ENCODE data around the gene GOLT1A. TPM values are rescaled to one million over a fixed set of nuclear protein-coding genes. Genes with fewer than 3 reads are reported as not detected.

Gene GOLT1A
- total RNA-seq, 1 donor, result not detected

- peaks cover 10% of the 10 kb centered on the region for H3K4me1 ChIP-seq (ENCODE audit: insufficient read depth, low read length)
- no peaks in the 10 kb centered on the region for H3K9me3 ChIP-seq (ENCODE audit: low read depth, low read length)
- H3K27me3 ChIP-seq (ENCODE audit: insufficient read depth, low read length), result peaks cover 9% of the 10 kb centered on the region
- H2AFZ ChIP-seq (ENCODE audit: low read length), result peak overlapping the region; percentile 81
- no peak for TF ChIP-seq CTCF (IDR thresholded peaks at IDR 0.05; ENCODE audit: extremely low read depth, low read depth, low read length)
- H3K4me2 ChIP-seq (ENCODE audit: insufficient read depth, low read length), result no peak overlapping the region
- no peaks in the 10 kb centered on the region for H3K79me2 ChIP-seq (ENCODE audit: insufficient read depth, low read length)
- no peaks in the 10 kb centered on the region for H3K36me3 ChIP-seq (ENCODE audit: insufficient read depth, low read length)
- DNase-seq (ENCODE audit: insufficient read length, low spot score, missing footprints), result peak; percentile 84
- no peak overlapping the region for H3K27ac ChIP-seq (ENCODE audit: low read depth, low read length)
- H3K4me3 ChIP-seq (ENCODE audit: insufficient read depth, low read length), result no peak overlapping the region
- no peaks in the 10 kb centered on the region for H4K20me1 ChIP-seq (ENCODE audit: insufficient read depth, low read length)
Observed at GRCh38 chr1:204255966-204256365, 42.2 kb upstream of the GOLT1A start.

GRCh38 chr1:204255225-204255624 is 41.4 kb upstream of the GOLT1A start:
- TF ChIP-seq CTCF (IDR thresholded peaks at IDR 0.05; ENCODE audit: extremely low read depth, low read depth, low read length), result no peak
- Histone ChIP-seq H3K79me2 (ENCODE audit: insufficient read depth, low read length) (no peaks in the 10 kb centered on the region), H2AFZ (ENCODE audit: low read length) (no peak overlapping the region), H3K36me3 (ENCODE audit: insufficient read depth, low read length) (no peaks in the 10 kb centered on the region), H3K4me3 (ENCODE audit: insufficient read depth, low read length) (no peak overlapping the region), H3K9me3 (ENCODE audit: low read depth, low read length) (no peaks in the 10 kb centered on the region), H3K4me1 (ENCODE audit: insufficient read depth, low read length) (peaks cover 10% of the 10 kb centered on the region), H4K20me1 (ENCODE audit: insufficient read depth, low read length) (no peaks in the 10 kb centered on the region), H3K4me2 (ENCODE audit: insufficient read depth, low read length) (no peak overlapping the region), H3K27ac (ENCODE audit: low read depth, low read length) (no peak overlapping the region), H3K27me3 (ENCODE audit: insufficient read depth, low read length) (peaks cover 10% of the 10 kb centered on the region)
- peak; percentile 29 for DNase-seq (ENCODE audit: insufficient read length, low spot score, missing footprints)

GRCh38 chr1:204254031-204254661 is 40.4 kb upstream of the GOLT1A start:
- peak; percentile 39 for DNase-seq (ENCODE audit: insufficient read length, low spot score, missing footprints)
- no peak for TF ChIP-seq CTCF (IDR thresholded peaks at IDR 0.05; ENCODE audit: extremely low read depth, low read depth, low read length)
- Histone ChIP-seq H3K4me2 (ENCODE audit: insufficient read depth, low read length) (no peak overlapping the region), H3K27ac (ENCODE audit: low read depth, low read length) (no peak overlapping the region), H3K9me3 (ENCODE audit: low read depth, low read length) (no peaks in the 10 kb centered on the region), H3K4me3 (ENCODE audit: insufficient read depth, low read length) (no peak overlapping the region), H3K4me1 (ENCODE audit: insufficient read depth, low read length) (peaks cover 10% of the 10 kb centered on the region), H2AFZ (ENCODE audit: low read length) (peak overlapping the region; percentile 24), H3K36me3 (ENCODE audit: insufficient read depth, low read length) (no peaks in the 10 kb centered on the region), H4K20me1 (ENCODE audit: insufficient read depth, low read length) (no peaks in the 10 kb centered on the region), H3K27me3 (ENCODE audit: insufficient read depth, low read length) (peaks cover 12% of the 10 kb centered on the region), H3K79me2 (ENCODE audit: insufficient read depth, low read length) (no peaks in the 10 kb centered on the region)

GRCh38 chr1:204251926-204252689 is 38.3 kb upstream of the GOLT1A start:
- H3K79me2 ChIP-seq (ENCODE audit: insufficient read depth, low read length), result no peaks in the 10 kb centered on the region
- no peak overlapping the region for H2AFZ ChIP-seq (ENCODE audit: low read length)
- H3K27ac ChIP-seq (ENCODE audit: low read depth, low read length), result no peak overlapping the region
- no peaks in the 10 kb centered on the region for H3K9me3 ChIP-seq (ENCODE audit: low read depth, low read length)
- peaks cover 23% of the 10 kb centered on the region for H3K27me3 ChIP-seq (ENCODE audit: insufficient read depth, low read length)
- H4K20me1 ChIP-seq (ENCODE audit: insufficient read depth, low read length), result no peaks in the 10 kb centered on the region
- no peak overlapping the region for H3K4me2 ChIP-seq (ENCODE audit: insufficient read depth, low read length)
- no peaks in the 10 kb centered on the region for H3K36me3 ChIP-seq (ENCODE audit: insufficient read depth, low read length)
- peak; percentile 14 for DNase-seq (ENCODE audit: insufficient read length, low spot score, missing footprints)
- H3K4me1 ChIP-seq (ENCODE audit: insufficient read depth, low read length), result peaks cover 10% of the 10 kb centered on the region
- no peak for TF ChIP-seq CTCF (IDR thresholded peaks at IDR 0.05; ENCODE audit: extremely low read depth, low read depth, low read length)
- no peak overlapping the region for H3K4me3 ChIP-seq (ENCODE audit: insufficient read depth, low read length)

All from osteoblast (primary cell).